Liver (tissue), 9 donors: ENCODE results near the gene GPR31. TPM values are rescaled to one million over a fixed set of nuclear protein-coding genes. Genes with fewer than 3 reads are reported as not detected.

ENCODE experiments used
- DNase-seq: peaks from one replicate; pipeline ENCODE4 v3.0.0-alpha.2; 2017; ENCODE audit warnings: low spot score
- H3K27ac ChIP-seq, 2 donors: one replicate each; pipeline ENCODE4 v1.7.0; 2013; ENCODE audit warnings: inconsistent platforms in 2 of 2, low read length in 2 of 2, control low read depth in 1 of 2, low read depth in 1 of 2, mild to moderate bottlenecking in 1 of 2
- H3K27me3 ChIP-seq, 4 donors: one replicate each; pipeline versions ENCODE4 v1.6.1 to v1.7.0; 2013; ENCODE audit warnings: low read length in 3 of 4, inconsistent platforms in 1 of 4, mild to moderate bottlenecking in 1 of 4, moderate library complexity in 1 of 4; ENCODE audit not compliant: control insufficient read depth in 4 of 4, insufficient read depth in 4 of 4
- H3K36me3 ChIP-seq, 4 donors: one replicate each; pipeline versions ENCODE4 v1.6.1 to v1.7.0; 2013; ENCODE audit warnings: low read length in 3 of 4, mild to moderate bottlenecking in 3 of 4, low read depth in 1 of 4, moderate library complexity in 1 of 4; ENCODE audit not compliant: control insufficient read depth in 4 of 4, insufficient read depth in 3 of 4
- H3K4me1 ChIP-seq, 4 donors: one replicate each; pipeline versions ENCODE4 v1.6.1 to v1.7.0; 2013; ENCODE audit warnings: low read length in 3 of 4, mild to moderate bottlenecking in 3 of 4, moderate library complexity in 1 of 4; ENCODE audit not compliant: control insufficient read depth in 4 of 4, insufficient read depth in 4 of 4
- H3K4me3 ChIP-seq, 3 donors: one replicate each; pipeline versions ENCODE4 v1.6.1 to v1.7.0; 2013; ENCODE audit warnings: low read length in 3 of 3, control low read depth in 1 of 3, low read depth in 1 of 3, mild to moderate bottlenecking in 1 of 3
- H3K9ac ChIP-seq, 2 donors: one replicate each; pipeline ENCODE4 v1.7.0; 2013; ENCODE audit warnings: low read length in 2 of 2, mild to moderate bottlenecking in 2 of 2, moderate library complexity in 2 of 2, control low read depth in 1 of 2, low read depth in 1 of 2
- H3K9me3 ChIP-seq, 4 donors: one replicate each; pipeline versions ENCODE4 v1.6.1 to v1.7.0; 2013; ENCODE audit warnings: low read length in 3 of 4; ENCODE audit not compliant: control insufficient read depth in 4 of 4
- CTCF ChIP-seq: fragments of 150-350 bp; IDR thresholded peaks from 2 replicates; pipeline ENCODE4 v1.5.1; 2017; ENCODE audit warnings: improper control_type of control experiment, low read depth, low read length; ENCODE audit not compliant: missing input control
- EGR1 ChIP-seq, 2 donors: IDR thresholded peaks; 2 replicates each; pipeline ENCODE4 v1.6.1; 2016 to 2018; ENCODE audit warnings: antibody characterized with exemption in 2 of 2, low read depth in 2 of 2
- FOXA2 ChIP-seq: IDR thresholded peaks from 2 replicates; pipeline ENCODE4 v1.6.1; 2016; ENCODE audit warnings: antibody characterized with exemption
- GABPA ChIP-seq, 2 donors: IDR thresholded peaks in 1 of 2; conservative IDR thresholded peaks in 1 of 2; 2 replicates each; pipeline ENCODE4 v1.6.1; 2016; ENCODE audit warnings: antibody characterized with exemption in 2 of 2, mild to moderate bottlenecking in 1 of 2, moderate library complexity in 1 of 2
- HNF4A ChIP-seq, 2 donors: conservative IDR thresholded peaks; 2 replicates each; pipeline ENCODE4 v1.6.1; 2016; ENCODE audit warnings: antibody characterized with exemption in 2 of 2, mild to moderate bottlenecking in 2 of 2
- HNF4G ChIP-seq: IDR thresholded peaks from 2 replicates; pipeline ENCODE4 v1.6.1; 2016; ENCODE audit warnings: antibody characterized with exemption
- JUND ChIP-seq, 2 donors: IDR thresholded peaks; 2 replicates each; pipeline ENCODE4 v1.6.1; 2016; ENCODE audit warnings: antibody characterized with exemption in 2 of 2
- NR2F2 ChIP-seq: IDR thresholded peaks from 2 replicates; pipeline ENCODE4 v1.6.1; 2016; ENCODE audit warnings: antibody characterized with exemption
- RAD21 ChIP-seq, 2 donors: IDR thresholded peaks; 2 replicates each; pipeline ENCODE4 v1.6.1; 2016; ENCODE audit warnings: antibody characterized with exemption in 2 of 2, mild to moderate bottlenecking in 2 of 2
- SP1 ChIP-seq: IDR thresholded peaks from 2 replicates; pipeline ENCODE4 v1.6.1; 2018; ENCODE audit warnings: antibody characterized with exemption, mild to moderate bottlenecking
- TAF1 ChIP-seq: conservative IDR thresholded peaks from 2 replicates; pipeline ENCODE4 v1.6.1; 2016; ENCODE audit warnings: antibody characterized with exemption, mild to moderate bottlenecking
- YY1 ChIP-seq: IDR thresholded peaks from 2 replicates; pipeline ENCODE4 v1.6.1; 2016; ENCODE audit warnings: antibody characterized with exemption, mild to moderate bottlenecking
- WGBS: extraction: QIAGEN DNeasy Blood & Tissue Kit; methylation state at CpG from one replicate; pipeline ENCODE4 v1.1.7; 2013; 5-methylcytosine and 5-hydroxymethylcytosine counted together
- polyA plus RNA-seq, 2 donors: library from polyadenylated mRNA; stranded (reverse) in 1 of 2; unstranded in 1 of 2; fragments of 200-250 nt in 1 of 2; fragments of >200 nt in 1 of 2; fragmentation: Nextera tagmentation in 1 of 2; extraction: Ambion mirVana in 1 of 2; gene quantifications; one replicate each; pipeline versions ENCODE4 v1.2.1 to v1.2.3, GENCODE V29; 2013 to 2015
- total RNA-seq, 2 donors: library from RNA; depleted of rRNA; stranded (reverse); fragments of >200 nt; gene quantifications; one replicate each; pipeline ENCODE4 v1.2.3, GENCODE V29; 2014
- TF ChIP-seq, protein P1 (sequence below): IDR thresholded peaks from 2 replicates; pipeline ENCODE4 v1.6.1; 2016; ENCODE audit warnings: antibody characterized with exemption
- TF ChIP-seq, protein P2 (sequence below): IDR thresholded peaks from 2 replicates; pipeline ENCODE4 v1.6.1; 2016; ENCODE audit warnings: antibody characterized with exemption, mild to moderate bottlenecking
- TF ChIP-seq, protein P3 (sequence below): IDR thresholded peaks from 2 replicates; pipeline ENCODE4 v1.6.1; 2016; ENCODE audit warnings: antibody characterized with exemption
- donor health status: healthy.
- donor health status: healthy.
- donor health status: healthy.
- donor health status: healthy.
- donor health status: healthy.

The GPR31 gene
- total and polyA plus RNA-seq, 4 donors, result not detected

DNA sequence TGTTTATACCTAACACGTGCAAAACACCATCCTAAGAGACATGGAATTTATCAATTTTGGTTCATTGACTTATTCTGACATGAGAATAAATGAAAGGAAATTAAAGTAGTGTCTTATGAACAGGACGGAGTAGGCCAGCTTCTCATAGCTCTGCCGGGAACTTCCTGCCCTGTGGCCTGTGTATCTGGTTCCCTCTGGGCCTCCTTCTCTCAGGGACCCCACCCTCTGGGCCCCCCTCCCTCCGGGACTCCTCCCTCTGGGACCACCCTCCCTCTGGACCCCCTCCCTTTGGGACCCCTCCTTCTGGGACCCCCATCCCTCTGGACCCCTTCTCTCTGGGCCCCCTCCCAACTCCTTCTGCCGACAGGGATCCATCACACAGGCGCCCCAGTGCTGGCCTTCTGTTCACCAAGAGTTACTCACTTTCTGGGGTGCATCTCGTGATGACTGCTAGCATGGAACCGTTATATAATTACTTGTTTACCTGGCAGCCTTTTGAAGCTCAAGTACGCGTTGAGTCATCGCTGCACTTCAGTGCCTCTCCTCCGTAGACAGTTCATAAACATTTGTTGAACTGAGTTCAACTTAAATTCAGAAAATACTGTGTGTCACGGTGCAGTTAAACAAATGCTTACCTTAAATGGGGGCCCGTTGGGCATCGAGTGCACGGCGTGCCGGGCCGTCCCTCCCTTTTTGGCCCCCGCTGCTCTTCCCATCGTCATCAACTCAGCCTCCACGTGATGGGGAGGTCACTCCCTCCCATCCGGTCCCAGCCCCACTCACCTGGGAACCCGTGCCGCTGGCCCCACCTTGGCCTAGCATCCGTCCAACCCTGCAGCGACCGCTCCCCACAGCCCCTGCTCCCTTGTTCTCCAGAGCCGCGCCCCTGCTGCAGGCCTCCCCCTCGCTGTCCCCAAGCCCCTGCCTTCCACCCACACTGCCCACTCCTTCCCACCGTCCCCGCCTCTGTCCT, 26.8 kb downstream of the GPR31 start:
- Histone ChIP-seq H3K9ac (no peak overlapping the region), H3K36me3 (no peaks in the 10 kb centered on the region), H3K4me1 (no peaks in the 10 kb centered on the region), H3K27ac (no peak overlapping the region), H3K27me3 (no peaks in the 10 kb centered on the region), H3K9me3 (no peaks in the 10 kb centered on the region), H3K4me3 (no peak overlapping the region)
- 91% methylated on average over 33 of the region's 33 CpGs for WGBS
- TF ChIP-seq, protein P1, sequence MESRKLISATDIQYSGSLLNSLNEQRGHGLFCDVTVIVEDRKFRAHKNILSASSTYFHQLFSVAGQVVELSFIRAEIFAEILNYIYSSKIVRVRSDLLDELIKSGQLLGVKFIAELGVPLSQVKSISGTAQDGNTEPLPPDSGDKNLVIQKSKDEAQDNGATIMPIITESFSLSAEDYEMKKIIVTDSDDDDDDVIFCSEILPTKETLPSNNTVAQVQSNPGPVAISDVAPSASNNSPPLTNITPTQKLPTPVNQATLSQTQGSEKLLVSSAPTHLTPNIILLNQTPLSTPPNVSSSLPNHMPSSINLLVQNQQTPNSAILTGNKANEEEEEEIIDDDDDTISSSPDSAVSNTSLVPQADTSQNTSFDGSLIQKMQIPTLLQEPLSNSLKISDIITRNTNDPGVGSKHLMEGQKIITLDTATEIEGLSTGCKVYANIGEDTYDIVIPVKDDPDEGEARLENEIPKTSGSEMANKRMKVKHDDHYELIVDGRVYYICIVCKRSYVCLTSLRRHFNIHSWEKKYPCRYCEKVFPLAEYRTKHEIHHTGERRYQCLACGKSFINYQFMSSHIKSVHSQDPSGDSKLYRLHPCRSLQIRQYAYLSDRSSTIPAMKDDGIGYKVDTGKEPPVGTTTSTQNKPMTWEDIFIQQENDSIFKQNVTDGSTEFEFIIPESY, result no peak
- TF ChIP-seq, protein P2, sequence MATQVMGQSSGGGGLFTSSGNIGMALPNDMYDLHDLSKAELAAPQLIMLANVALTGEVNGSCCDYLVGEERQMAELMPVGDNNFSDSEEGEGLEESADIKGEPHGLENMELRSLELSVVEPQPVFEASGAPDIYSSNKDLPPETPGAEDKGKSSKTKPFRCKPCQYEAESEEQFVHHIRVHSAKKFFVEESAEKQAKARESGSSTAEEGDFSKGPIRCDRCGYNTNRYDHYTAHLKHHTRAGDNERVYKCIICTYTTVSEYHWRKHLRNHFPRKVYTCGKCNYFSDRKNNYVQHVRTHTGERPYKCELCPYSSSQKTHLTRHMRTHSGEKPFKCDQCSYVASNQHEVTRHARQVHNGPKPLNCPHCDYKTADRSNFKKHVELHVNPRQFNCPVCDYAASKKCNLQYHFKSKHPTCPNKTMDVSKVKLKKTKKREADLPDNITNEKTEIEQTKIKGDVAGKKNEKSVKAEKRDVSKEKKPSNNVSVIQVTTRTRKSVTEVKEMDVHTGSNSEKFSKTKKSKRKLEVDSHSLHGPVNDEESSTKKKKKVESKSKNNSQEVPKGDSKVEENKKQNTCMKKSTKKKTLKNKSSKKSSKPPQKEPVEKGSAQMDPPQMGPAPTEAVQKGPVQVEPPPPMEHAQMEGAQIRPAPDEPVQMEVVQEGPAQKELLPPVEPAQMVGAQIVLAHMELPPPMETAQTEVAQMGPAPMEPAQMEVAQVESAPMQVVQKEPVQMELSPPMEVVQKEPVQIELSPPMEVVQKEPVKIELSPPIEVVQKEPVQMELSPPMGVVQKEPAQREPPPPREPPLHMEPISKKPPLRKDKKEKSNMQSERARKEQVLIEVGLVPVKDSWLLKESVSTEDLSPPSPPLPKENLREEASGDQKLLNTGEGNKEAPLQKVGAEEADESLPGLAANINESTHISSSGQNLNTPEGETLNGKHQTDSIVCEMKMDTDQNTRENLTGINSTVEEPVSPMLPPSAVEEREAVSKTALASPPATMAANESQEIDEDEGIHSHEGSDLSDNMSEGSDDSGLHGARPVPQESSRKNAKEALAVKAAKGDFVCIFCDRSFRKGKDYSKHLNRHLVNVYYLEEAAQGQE, result no peak
- TF ChIP-seq HNF4G (no peak), TAF1 (no peak), JUND (IDR thresholded peaks at IDR 0.05) (no peak), SP1 (no peak), HNF4A (conservative IDR thresholded peaks at IDR 0.05) (no peak), RAD21 (IDR thresholded peaks at IDR 0.05) (no peak), YY1 (no peak), GABPA (IDR thresholded peaks at IDR 0.05 in 1 of 2, conservative IDR thresholded peaks at IDR 0.05 in 1 of 2) (no peak)
- TF ChIP-seq, protein P3, sequence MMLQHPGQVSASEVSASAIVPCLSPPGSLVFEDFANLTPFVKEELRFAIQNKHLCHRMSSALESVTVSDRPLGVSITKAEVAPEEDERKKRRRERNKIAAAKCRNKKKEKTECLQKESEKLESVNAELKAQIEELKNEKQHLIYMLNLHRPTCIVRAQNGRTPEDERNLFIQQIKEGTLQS, result no peak
- no peak for DNase-seq

DNA sequence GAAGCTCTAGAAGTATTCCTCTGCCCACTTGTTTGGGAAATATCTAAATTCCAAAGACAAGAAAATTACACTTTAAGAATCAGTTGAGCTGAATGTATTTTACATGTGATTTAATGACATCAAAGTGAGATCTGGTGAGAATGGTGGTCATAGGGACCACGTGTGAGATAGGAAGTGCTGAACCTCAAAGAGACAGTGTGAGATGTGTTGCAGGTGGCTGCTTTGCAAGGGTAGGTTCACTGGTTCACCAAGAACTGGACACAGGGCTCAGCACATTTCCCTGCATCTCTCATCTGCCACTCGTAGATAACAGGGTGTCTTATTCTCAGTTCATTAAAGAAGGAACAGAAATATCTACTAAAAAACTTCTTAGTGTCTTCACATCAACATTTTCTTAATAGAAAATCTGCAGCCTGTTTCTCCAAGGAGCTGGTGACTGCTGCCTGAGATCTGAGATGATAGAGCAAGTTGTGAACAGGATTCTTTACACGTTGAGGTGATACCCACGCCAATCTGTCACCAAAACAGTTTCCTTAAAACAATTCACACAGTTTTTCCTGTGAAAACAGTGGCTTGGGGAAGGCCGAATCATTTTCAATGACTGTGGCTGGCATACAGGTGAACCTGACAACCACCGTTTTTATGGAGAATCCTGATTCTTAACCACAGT, 27.6 kb downstream of the GPR31 start:
- H3K4me1 ChIP-seq, result no peaks in the 10 kb centered on the region
- no peaks in the 10 kb centered on the region for H3K9me3 ChIP-seq
- no peaks in the 10 kb centered on the region for H3K27me3 ChIP-seq
- H3K36me3 ChIP-seq, result no peaks in the 10 kb centered on the region
- H3K4me3 ChIP-seq, result no peak overlapping the region
- no peak for DNase-seq
- WGBS, result 77% methylated on average over 6 of the region's 6 CpGs
- H3K9ac ChIP-seq, result no peak overlapping the region
- H3K27ac ChIP-seq, result no peak overlapping the region
- TF ChIP-seq CTCF (no peak), EGR1 (IDR thresholded peaks at IDR 0.05; ENCODE audit: low read depth in 2 of 2) (no peak), NR2F2 (no peak), YY1 (no peak), HNF4G (no peak), FOXA2 (no peak)
- TF ChIP-seq, protein P2, result no peak
- TF ChIP-seq, protein P1, result no peak
- TF ChIP-seq, protein P3, result no peak
